GM23248 (cell line): Measurements from ENCODE around the gene ARHGAP5.

Experiments
- EZH2 ChIP-seq: fragments of 200-600 bp; sonication (generic); IDR thresholded peaks from 2 replicates; pipeline ENCODE4 v1.6.1; 2018; ENCODE audit warnings: antibody characterized with exemption, mild to moderate bottlenecking; ENCODE audit not compliant: insufficient read depth, poor library complexity, severe bottlenecking
- EZH2phosphoT487 ChIP-seq: fragments of 200-600 bp; sonication (generic); IDR thresholded peaks from 2 replicates; pipeline ENCODE4 v1.6.1; 2018; ENCODE audit warnings: antibody characterized with exemption, moderate library complexity, mild to moderate bottlenecking, low read depth; ENCODE audit not compliant: insufficient read depth

DNA sequence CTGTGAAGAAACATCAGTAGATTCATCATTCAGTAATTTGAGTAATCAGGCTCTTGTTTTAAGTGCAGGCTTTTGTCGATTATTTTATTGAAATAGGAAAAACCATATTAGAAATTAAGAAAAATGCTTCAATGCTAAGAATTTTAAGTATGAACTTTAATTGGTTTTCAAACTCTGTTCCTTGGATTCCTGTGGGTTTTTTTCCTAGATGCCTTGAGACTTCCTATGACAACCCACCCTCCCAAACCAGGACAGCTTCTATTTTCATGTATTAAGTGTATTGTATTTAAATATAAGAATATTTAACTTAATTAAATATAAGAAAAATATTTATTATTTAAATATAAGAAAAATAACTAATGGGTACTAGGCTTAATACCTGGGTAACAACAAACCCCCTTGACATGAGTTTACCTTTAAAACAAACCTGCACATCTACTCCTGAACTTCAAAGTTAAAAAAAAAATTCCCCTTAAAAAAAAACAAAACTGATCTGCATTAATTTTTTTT is 3.0 kb downstream of the ARHGAP5 start:
- TF ChIP-seq EZH2phosphoT487 (no peak), EZH2 (no peak)
